HG03354 (cell line): ENCODE results near the gene REEP1.

ENCODE experiments used
- ATAC-seq: cut with Tn5 transposase; IDR thresholded peaks from one replicate; pipeline ENCODE4 v1.9.1; 2021; ENCODE audit warnings: mild to moderate bottlenecking; ENCODE audit not compliant: unreplicated experiment, poor library complexity, severe bottlenecking

Gene REEP1, protein sequence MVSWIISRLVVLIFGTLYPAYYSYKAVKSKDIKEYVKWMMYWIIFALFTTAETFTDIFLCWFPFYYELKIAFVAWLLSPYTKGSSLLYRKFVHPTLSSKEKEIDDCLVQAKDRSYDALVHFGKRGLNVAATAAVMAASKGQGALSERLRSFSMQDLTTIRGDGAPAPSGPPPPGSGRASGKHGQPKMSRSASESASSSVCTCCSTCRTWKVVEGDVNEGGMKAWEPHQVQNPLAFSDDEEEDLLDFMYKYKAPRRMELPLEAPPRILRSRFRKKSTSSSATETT

DNA sequence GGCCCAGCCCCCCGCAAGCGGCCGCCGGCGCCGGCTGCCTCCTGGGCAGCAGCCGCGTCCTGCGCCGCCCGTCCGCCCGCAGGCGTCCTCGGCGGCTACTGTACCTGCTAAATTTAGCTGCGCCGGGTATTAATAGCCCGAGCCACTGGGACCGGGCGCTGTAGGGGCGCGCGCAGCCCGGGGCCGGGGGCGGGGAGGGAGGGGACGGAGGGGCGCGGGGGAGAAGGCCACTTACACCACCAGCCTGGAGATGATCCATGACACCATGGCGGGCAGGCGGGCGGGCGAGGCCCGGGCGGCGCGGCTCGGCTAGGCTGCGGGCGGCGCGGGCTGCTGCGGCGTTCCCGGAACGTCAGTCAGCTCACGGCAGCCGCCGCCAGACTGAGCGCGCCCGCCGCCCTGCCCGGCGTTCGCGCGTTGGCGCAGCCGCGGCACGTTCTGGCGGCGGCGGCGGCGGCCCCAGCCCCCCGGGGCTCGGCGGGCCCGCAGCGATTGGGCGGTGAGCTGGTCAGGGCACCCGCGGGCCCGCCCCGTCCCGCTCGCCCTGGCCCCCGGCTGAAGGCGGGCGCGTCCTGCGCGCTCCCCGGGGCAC is at the start of gene REEP1:
TSS of gene REEP1 (minus strand) at position 383 of the 592 bp plus-strand sequence. CDS start at position 267, 116 bp downstream.
- no peak for ATAC-seq

DNA sequence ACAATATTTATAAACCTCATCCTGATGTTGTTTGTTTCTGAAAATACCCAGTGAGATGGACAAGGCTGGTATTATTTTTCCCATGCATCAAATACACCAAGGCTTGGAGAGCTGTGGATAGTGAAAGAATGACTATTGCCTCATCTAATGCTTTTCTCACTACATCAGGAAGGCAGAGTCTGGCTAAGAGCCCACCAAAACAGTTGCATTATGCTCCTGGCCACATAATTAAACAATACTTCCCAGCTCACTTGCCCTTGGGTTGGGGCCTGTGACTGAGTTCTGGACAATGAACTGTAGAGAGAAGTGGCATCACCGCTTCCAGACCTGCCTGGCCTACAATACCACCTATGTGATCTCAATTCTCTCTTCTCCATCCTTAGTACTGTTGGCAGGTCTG is 46.4 kb upstream of the REEP1 start:
- no peak for ATAC-seq

DNA sequence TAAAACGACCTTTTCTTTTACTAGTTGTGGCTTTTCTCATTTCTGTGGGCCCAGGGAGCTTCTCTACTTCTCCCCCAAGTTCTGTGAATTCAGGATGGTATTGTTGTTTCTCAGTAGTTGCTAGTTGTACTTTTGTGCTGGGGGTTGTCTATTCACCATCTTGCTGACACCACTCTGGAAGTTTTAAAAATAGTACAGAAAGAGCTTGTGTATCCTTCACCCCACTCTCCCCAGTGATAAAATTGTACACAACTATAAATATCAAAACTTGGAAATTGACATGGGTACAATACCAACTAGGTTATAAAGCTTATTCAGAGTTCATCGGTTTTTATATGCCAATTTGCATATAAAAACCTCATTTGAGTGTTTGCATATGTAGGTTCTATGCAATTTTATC is 45.3 kb upstream of the REEP1 start:
- ATAC-seq = no peak

DNA sequence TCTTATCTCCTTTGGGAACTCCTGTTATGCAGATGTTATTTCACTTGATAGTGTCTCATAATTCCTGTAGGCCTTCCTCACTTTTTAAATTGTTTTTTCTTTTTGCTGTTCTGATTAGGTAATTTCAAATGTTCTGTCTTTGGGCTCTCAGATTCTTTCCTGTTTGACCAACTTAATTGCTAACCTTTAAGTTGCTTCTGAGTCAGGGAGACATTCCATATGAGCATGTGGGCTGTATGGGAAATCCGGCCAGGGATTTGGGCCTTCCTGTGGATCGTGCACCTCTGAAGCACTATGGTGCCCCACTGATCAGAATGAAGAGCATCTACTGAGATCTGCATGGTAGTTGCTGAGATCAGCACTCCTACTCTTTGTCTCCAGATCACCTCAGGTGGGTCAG is 44.7 kb upstream of the REEP1 start:
- no peak for ATAC-seq

DNA sequence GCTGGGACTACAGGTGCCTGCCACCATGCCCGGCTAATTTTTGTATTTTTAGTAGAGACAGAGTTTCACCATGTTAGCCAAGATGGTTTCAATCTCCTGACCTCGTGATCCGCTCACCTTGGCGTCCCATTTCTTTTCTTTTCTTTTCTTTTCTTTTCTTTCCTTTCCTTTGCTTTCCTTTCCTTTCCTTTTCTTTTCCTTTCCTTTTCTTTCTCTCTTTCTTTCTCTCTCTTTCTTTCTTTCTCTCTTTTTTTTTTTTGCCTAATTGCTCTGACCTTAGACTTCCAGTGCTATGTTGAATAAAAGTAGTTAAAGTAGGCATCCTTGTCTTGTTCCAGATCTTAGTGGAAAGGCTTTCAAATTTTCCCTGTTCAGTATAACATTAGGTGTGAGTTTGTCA is 41.0 kb upstream of the REEP1 start:
- ATAC-seq = no peak

DNA sequence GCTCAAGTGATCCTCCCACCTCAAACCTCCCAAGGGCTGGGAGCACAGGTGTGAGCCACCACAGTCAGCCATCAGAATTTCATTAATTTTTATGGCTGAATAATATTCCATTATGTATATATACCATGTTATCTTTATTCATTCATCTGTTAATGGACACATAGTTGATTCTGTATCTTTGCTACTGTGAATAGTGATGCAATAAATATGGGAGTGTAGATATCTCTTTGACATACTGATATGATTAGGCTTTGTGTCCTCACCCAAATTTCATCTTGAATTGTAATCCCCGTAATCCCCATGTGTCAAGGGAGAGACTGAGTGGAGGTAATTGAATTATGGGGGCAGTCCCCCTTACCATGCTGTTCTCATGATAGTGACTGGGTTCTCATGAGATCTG is 38.2 kb upstream of the REEP1 start:
- ATAC-seq = no peak

DNA sequence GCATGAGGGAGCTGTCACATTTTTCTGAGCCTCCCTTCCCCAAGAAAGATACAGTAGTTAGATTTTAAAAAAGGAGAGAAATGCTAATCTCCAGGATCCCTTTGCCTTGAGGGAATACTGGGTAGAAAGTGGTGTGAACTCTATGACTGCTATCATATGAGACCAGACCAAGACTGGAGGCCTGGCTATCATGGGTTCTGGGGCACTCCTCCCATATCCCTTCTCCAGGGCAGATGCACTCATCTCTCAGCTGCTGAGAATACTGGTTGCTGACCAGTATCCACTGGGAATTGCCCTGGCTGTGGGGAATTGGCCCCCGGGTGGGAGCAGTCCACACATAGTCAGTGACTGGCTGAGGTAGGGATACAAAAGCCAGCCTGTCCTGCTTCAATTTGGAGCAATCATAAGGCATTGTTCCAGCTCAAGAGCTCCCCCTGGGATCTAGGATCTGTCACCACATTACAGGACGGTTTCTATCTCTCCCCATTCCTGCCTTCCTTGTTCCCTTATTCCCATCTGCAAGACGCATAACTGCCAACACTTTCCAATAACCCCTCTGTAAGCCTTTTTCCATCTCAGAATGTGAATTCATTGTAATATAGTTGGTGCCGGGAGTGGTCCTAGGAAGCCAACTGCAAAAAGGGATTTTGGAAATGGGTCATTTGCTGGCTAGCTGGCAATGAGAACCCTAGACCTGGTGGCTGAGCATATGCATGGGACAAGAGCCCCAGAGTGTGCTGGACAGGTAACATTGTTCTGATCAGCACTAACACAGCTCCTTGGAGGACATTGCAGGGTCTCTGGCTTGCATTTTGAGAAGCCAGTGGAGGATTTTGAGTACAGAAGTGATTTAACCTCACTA is 35.4 kb upstream of the REEP1 start:
- no peak for ATAC-seq

DNA sequence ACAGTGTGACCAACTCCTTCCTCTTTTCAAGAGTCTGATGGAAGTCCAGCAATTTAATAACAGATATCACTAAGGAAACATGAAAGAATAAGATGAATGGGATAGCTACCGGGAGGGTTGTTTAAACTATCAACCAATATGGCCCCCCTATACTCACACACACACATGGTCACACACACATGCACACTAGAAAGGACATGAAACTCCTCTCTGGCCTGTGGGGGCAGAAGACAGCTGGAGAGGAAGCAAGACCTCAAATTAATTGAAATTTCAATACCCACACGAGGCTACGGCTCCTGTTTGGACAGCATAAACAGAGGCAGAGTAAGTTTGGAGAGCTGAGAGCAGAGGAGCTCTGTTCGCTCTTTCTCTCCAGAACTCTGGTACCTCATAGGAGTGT is 34.7 kb upstream of the REEP1 start:
- peak; percentile 48 for ATAC-seq

DNA sequence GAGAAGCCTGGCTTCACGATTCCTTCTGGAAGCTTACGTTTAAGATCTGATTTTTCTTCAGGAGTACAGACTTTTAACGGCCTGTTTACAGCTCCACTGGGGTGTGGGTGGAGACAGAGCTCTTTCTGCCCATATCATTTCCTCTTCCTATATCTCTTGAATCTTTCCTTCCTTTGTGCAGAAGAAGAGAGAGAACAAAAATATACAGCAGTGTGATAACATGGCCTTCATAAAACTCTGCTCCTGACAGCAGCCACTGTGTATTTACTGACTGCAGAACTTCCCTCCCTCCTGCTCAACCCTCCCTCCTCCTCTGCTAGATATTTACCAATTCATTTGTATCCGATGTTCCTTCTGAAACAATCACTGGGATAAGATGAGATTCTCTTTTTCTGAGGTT is 34.1 kb upstream of the REEP1 start:
- ATAC-seq = no peak

DNA sequence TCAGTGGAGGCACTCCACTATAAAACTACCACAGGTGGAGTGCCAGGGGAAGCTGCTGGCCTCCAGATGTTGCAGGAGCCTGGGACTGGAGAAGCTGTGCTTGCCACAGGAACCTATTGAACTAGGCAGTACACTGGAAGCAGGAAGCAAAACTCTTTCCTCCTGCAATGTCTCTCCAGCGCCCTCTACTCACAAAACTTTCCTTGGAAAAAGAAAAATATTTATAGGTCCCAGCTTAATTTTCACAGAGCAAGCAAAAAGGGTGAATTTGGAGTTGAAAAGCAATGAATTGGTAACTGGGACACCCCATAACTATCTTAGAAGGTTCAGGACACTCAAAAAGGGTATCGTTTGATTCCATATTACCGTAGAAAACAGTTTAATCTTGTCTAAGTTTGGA is 33.2 kb upstream of the REEP1 start:
- no peak for ATAC-seq

DNA sequence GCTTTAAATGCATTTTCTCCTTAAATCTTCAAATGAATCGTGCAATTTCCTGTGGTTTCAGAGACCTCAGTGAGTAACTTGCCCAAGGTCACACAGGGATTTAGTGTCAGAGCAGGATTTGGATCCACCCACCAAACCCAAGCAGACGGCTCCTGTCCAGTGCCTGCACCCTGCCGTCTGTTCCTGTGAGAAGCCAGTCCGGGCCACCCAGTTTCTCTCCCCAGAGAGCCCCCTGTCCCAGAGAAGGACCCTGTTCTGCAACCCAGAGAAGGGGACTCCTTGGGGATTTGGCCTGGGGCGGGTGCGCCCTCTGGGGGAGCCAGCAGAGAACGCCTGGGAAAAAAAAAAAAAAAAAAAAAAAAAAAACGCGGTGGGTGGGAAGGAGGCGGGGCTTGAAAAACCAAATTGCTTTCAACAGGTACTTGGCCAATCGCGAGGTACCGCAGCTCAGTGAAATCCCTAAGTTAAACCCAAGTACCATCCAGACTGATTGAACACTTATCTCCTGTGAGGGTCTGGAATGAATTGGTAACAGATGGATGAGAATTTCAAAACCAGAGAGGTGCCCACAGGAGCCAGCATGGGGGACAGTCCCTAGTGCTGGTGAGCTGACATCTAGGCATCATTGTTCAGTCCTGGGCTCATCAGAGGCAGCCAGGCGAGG is 30.9 kb upstream of the REEP1 start:
- ATAC-seq = no peak

DNA sequence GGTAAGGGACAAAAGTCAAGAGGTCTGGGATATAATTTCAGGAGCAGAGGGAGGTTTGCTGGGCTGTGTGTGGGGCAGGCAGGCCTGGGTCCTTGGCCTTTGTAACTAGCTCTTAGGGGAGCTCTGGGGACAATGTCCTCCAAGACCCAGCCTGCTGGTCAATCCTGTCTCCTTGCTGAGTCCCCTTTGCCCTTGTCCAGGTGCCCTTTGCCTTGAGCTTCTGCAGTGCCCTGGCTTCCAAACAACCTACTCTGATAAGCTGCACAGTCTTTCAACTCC is 30.0 kb upstream of the REEP1 start:
- ATAC-seq = no peak

DNA sequence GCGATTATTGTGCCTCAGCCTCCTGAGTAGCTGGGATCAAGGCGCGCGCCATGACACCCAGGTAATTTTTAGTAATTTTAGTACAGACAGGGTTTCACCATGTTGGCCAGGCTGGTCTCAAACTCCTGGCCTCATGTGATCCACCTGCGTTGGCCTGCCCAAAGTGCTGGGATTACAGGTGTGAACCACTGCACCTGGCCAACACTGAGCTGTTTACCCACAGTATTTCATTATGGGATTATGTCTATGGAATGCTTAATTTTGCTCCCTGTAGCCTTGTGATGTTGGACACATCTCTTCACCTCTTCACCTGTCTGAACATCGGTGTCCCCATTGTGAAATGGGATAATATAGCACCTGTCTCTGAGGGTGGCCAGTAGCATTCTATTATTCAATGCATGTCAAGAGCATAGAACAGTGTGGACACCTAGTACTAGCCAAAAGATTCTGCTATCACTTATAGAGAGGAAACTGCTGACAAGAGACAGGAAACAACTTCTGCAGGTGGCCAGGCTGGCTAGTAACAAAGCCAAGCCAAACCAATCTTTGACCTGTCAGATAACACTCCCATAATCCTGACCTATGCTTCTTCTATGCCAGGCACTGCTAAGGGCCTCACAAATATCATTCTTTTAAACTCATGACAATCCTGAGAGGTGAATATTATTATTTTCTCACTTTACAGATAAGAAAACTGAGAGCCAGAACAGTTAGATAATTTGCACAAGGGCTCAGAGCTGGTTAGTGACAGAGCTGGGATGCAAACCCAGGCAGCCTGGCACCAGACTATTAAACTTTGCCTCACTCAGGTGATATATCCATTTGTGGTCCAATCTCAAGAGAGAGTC is 29.4 kb upstream of the REEP1 start:
- no peak for ATAC-seq

DNA sequence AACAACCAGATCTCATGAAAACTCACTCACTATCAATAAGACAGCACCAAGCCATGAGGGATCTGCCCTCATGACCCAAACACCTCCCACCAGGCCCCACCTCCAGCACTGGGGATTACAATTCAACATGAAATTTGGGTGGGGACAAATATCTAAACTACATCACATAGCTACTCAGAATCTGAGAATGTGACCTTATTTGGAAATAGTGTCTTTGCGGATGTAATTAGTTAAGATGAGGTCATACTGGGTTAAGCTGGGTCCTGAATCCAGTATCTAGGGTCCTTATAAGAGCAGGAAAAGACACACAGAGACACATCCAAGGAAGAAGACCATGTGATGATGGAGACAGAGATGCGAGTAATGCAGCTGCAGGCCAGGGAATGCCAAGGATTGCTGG is 27.5 kb upstream of the REEP1 start:
- ATAC-seq = no peak

DNA sequence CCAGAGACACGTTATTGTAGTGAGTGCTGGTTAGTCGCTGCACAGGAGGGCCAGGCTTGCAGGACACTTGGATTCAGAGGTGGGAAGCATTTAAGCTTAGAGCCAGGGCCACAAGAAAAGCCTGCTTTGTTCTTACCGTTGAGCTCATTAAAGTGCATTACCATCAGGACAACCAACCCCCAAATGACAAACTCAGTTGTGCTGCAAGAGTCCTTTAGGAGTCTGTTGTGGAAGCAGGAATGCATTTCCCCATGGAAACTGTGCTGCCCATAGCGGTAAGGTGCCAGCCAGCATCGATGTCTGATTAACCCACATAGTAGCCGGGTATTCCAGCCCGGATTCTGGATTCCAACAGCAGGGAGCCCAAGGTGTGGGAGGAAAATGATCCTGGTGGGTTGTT is 23.4 kb upstream of the REEP1 start:
- ATAC-seq = no peak

DNA sequence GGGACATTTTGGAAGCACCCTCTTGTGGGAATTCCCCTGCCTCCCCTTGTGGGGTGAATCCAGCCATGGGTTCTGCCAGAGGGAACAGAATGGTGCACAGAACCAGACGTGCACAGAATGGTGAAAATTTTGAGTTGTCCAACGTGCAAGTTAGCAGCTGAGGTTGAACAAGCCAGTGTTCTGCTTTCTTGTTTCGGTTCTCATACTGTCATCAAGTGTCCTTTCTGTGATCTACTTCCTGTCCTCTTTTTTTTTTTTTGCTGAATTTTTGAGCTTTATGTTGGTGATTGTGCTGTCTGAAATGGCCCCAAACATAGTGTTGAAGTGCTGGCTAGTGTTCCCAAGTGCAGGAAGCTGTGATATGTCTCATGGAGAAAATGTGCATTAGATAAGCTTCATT is 21.5 kb upstream of the REEP1 start:
- peak; percentile 91 for ATAC-seq

DNA sequence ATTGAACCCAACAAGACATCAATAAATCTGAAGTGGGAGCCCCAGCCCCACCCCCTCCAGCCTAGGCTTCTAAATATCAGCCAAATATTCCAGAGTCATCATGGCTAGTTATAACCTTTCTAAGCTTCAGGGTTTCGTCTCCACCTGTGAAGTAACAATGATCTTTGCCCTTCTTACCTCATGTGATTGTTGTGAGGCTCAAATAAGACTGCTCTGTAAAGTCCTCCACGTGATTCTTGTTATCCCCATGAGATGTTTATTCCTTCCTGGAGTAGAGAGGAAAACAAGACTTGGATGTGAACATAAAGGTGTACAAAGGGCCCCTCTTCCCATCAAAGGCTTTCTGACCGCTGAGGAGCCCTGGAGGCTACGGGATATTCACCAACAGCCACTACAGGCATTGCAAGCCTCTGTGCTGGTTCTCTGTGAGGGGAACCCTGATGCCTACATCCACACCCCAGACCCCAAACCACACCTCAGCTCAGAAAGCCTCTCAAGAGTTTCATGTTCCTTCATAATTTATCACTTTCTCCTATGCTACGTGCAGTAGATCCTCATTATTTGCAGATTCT is 20.1 kb upstream of the REEP1 start:
- ATAC-seq = no peak

DNA sequence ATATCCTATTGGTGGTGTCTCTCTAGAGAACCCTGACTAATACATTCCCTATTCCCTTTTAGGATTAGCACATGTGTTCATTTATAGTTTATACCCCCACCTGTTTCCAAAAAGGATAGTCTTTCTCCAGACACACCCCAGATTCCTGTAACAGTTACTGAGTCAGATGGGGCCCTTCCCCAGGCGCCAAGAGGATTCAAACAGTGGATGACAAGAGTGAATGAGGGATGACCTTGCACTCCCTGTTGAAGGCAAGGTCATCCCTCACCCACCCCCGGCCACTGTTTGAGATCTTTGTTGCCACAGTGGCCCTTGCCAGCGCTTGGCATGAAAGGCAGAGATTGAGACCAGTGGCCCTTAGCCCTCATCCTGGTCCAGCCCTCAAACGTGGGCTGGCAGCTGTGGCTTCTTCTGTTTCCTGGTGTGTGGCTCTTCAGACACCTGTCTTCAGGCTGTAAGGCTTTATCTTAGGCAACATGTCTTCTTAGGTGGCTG is 15.3 kb upstream of the REEP1 start:
- ATAC-seq = no peak

DNA sequence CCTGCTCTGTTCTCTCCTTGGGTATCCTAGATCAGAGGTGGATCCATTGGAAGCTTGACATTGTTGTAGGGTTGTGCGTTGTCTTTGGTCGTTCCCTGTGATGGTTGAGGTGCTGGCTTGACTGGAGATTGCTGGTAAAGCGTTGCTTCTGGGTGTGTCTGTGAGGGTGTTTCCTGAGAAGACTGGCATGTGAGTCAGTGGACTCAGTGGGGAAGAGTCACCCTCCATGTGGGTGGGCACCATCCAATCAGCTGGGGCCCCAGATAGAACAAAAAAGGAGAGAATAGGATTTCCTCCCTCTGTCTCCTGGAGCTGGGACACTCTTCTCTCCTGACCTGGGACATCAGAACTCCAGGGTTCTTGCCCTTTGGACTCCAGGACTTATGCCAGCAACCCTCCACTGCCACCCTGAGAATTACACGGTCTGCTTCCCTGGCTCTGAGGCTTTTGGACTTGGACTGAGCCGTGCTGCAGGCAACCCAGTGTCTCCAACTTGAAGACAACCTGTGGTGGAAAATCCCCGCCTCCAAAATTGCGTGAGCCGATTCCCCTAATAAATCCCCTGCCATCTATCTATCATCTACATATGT is 14.8 kb upstream of the REEP1 start:
- no peak for ATAC-seq
